ENCODE results near the gene RHOBTB3.

The RHOBTB3 gene

GRCh38 chr5:95713960-95714710, 17.0 kb upstream of the RHOBTB3 start:
- no peak for DNase-seq

- no peak for DNase-seq
Observed at GRCh38 chr5:95715799-95716461, 15.2 kb upstream of the RHOBTB3 start.

DNA sequence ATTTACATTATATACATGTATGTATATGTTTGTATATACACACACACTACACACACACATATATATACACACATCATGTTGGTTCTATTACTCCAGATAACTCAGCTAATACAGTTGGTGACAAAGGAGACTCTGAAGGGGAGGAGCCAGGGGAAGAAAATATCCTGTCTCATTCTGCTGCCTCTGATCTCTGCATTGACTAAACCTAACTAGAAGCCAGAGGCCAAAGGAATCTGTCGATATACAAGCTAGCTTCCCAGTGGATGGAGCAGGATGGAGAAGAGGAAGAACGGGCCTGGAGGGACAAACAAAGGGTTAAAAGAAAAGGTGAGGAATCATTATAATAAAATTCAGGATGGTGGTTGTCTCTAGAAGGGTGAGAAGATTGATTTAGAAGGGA, 13.7 kb upstream of the RHOBTB3 start:
- no peak for DNase-seq

GRCh38 chr5:95718203-95718602, 12.9 kb upstream of the RHOBTB3 start:
- no peak for DNase-seq

DNA sequence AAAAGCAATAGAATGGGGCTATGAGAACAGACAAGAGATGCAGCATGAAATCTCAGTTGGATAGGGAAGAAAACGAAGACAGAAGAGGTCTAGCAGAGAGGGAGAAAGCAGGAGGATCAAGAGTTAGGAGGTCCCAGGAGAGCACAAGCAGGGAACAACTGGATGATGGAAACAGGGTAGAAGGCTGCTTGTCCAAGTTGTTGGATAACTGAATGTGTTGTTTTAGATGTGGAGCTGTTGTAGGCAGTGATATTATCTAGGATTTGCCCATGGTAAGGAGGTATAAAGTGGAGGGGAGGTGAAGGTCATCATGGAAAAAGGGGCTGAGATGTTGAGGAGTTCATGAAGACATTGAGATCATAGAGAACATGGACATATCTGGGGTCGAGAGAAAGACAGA, 12.4 kb upstream of the RHOBTB3 start:
- DNase-seq = no peak

DNA sequence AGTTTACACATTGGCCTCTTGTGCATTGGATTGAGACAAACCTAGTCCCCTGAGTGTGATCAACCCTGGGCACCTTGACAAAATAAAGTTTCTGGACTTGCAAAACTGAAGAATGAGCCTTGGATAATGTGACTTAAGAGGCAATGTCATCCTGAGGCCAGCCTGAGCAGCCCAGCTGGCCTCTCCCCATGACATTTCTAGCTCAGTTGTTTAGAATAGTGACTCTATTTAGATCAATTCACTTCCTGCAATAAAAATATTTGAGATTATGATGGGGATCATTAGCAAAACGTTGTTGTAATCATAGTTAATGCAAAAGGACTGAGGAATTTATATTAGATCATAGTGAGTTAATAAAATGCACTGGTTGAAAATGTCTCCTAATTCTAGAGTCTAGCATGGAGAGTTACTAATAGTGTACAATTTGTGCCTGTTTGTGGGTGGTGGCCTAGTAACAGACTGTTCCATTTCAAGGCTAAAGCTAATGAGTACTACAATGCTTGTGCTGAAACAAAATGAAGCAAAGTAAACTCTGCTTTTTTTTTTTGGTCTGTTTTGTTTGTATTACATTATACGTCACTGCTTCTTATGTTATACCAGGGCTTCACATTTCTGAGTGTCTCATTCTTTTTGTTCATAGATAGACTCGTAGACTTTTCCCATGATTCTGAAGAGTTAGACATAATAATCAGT, 10.9 kb upstream of the RHOBTB3 start:
- no peak for DNase-seq

GRCh38 chr5:95721582-95722295, 9.4 kb upstream of the RHOBTB3 start:
- no peak for DNase-seq

DNA sequence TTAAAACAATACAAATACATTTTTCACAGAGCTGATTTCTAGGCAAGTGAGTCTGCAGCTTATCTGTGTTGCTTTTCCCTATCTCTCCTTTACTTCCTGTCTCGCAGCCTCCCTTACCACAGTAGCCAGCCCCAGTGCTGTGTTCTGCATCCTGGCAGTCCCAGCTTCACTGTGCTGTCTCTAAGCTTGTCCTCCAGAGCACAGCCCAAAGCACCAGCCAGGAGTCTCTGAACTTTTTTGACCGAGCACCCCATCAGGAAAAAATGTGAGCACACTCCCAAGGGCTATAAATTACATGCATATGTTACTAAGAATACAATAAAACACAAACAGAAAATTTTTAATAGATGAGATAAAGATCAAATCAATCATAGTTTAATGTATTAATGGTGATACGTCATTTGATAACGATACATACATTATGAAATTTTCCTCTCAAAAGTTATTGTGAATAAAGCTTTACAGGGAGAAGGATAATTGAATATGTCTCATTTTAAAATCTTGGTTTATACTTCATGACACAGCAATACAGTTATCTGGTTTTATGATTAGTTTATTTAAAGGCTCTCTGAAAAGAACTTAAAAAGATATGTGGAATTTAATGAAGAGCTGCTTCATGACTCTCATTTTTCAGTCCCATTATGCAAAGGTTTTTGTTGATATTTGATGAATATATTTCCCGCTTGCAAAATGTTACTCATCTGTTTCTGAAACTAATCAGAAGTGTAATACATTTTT, 7.3 kb upstream of the RHOBTB3 start:
- no peak for DNase-seq

GRCh38 chr5:95725071-95725820, 5.9 kb upstream of the RHOBTB3 start:
- no peak for DNase-seq

DNA sequence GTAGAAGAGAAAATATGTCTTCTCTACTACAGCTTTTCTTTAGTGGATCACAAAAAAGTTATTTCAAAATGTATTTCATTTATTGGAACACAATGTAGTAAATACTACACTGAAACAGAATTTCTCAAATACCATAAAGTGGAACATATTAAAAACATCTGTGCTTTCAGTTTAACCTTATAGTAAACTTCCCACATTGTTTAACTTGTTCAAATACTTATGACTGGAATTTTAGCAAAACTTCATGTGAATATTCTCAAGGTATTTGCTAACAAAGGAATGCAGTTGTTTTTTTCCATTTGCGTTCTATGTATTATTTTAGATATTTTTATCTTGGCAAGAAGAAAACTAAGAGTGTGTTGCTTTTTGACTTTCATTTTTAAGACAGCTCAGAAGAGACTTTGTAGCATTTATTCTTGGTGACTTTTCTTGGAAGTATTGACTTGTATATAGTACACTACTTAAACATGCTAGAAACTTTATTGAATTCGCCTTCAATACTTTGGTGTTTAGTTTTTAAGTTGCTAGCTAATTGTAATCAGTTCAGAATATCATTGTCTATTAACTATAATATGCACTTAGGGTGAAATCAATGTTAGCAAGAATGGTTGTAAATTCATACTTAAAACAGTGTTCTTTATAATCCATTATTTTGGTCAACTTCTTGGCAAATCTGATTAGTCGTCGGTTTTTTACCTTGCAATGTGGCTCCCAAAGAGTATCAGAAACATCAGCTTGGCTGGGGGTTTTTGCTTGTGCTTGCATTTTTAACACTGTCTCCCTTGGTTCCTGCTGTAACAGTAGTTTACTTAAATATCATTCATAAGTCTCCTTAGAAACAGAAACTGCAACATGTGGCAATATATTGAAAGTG, 5.0 kb upstream of the RHOBTB3 start:
- no peak for DNase-seq

GRCh38 chr5:95726811-95727763, 4.0 kb upstream of the RHOBTB3 start:
- no peak for DNase-seq

DNA sequence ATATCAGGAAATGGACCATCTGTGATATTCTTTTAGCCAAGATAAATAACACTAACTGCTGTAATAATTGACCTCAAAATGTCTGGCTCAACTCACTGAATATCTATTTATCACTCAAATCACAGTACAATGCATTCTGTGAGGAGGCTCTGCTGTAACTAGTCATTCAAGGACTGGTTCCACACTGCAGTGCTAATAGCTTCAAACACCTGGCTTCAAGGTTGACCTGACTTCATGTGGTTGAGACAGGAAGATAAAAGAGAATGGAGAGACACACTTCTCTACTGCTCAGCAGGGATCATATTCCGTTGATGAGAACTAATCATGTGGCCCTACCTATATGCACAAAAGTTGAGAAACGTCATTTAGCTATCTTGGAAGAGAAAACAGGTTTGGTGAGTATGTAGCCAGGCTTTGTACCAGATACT, 3.4 kb upstream of the RHOBTB3 start:
- no peak for DNase-seq

DNA sequence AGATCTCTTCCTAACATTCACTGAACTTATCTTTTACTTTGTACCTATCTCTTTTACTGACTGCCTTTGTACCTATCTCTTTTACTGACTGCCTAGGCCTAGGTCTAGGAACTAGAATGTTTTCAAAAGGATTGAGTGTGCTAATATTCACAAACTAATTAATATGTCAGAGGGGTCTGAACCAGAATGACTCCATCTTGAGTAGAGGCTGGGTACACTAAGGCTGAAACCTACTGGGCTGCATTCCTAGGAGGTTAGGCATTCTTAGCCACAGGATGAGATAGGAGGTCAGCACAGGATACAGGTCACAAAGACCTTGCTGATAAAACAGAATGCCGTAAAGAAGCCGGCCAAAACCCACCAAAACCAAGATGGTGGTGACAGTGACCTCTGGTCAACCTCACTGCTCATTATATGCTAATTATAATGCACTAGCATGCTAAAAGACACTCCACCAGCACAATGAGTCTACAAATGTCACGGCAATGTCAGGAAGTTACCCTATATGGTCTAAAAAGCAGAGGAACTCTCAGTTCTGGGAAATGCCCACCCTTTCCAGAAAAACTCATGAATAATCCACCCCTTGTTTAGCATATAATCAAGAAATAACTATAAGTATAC, 2.5 kb upstream of the RHOBTB3 start:
- no peak for DNase-seq

DNA sequence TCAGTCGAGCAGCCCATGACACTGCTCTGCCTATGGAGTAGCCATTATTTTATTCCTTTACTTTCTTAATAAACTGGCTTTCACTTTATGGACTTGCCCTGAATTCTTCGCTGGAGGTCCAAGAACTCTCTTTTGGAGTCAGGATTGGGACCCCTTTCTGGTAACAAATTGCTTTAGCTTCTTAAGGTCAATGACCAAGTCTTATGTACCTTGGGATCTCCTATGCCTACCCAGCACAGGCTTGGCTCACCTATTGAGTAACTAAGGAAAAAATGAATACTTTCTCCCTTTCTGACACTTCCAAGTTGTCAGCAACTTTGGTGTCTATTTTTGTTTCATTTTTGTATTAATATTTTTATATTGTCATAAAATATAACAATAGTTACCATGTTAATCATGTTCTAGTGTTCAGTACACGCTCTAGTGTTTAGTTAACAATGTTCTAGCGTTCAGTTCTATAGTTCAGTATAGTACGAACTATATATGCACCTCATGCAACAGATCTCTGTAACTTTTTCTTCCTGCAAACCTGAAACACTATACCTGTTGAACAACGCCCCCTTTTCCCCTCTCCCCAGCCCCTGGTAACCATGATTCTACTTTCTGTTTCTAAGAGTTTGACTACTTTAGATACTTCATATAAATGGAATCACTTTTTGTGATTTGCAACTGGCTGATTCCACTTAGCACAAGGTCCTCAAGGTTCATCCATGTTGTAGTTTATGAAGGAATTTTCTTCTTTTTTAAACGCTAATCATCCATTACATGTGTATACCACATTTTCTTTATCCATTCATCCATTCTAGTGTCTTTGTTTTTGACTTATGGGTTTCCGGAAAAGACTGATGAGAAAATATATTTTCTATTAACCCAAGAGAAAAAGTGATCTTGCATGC, 1.8 kb upstream of the RHOBTB3 start:
- DNase-seq = no peak

DNA sequence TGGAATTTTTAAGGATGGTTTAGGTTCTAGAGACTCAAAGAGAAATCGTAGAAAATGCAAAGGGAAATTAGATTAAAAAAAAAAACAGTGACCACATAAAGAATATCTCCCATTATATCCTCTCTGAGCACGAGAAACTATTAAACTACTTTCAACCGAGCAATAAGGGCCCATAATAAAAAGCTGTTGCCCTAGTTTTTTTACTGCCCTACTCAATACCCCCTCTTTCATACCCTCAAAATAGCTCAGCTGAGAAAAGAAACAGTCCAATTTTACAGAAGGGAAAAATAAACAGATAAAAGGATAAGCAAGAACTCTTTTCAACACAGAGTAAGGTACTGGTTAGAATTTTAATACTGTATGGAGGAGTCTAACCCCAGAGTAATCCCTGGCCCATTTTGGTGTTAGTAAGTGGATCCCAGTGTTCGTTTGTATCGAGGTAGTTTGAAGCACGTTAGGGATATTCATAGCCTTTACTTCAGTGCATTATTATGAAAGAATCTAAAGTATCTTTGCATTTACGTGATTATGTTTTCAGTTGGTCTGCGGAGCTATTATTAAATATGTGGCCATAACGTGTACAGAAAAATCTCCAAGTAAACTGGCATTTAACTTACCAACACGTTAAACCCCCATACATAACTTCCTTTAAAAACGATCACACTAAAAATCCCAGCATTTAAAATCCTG, 980 bp upstream of the RHOBTB3 start:
- no peak for DNase-seq

DNA sequence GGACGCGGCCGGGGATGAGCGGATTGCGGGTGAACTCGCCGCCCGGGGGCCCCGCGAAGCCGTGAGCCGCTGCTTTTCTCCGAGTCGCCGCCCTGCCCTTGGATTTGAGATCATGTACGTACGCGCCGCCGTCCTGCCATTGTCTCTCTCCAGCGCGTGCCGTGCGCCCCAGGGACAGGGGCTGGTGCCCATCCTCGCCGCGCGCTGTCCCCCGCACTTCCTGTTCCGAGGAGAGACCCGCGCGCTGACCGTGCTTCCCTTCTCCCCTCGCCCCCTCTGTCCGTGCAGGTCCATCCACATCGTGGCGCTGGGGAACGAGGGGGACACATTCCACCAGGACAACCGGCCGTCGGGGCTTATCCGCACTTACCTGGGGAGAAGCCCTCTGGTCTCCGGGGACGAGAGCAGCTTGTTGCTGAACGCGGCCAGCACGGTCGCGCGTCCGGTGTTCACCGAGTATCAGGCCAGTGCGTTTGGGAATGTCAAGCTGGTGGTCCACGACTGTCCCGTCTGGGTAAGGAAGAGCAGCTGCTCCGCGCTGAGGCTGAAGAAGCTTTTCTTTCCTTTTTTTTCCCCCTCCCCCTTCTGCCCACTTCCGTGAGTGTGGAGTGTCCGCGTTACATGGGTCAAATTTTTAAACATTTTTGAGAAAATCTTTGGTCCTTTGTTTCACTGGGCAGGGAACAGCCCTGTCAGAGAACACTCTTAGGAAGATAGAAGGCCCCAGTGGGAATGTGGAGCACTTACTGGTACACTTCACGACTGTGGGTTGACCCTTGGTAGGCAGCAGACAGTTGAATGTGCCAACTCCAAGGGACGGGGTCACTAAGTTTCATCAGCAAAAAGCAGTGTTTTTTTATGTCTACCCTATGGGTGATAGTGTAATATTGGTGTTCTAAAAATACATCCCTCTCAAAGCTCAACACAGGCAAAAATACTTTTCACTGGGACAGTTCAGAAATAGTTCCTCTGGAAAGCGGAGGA, 727 bp downstream of the RHOBTB3 start:
- DNase-seq = no peak
